ENCODE results near the gene EDARADD. TPM values are rescaled to one million over a fixed set of nuclear protein-coding genes. Genes with fewer than 3 reads are reported as not detected.
"Not testable (repeated sequence)": the region's sequence is repeated elsewhere in the genome, so short reads cannot be mapped to it uniquely, and the experiment has no call there.

Gene EDARADD
- total RNA-seq, 1 donor = not detected

DNA sequence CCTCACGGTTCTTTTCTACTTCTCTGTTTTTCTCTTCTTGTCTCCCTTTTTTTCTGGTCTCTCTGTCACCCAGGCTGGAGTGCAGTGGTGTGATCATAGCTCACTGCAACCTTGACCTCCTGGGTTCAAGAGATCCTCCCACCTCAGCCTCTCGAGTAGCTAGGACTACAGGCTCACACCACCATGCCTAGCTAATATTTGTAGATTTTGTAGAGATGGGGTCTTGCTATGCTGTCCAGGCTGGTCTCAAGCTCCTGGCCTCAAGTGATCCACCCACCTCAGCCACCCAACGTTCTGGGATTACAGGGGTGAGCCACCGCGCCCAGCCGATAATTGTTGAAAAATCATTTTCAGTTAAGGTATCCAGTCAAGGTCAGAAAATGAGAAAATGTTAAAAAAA lies 103.8 kb downstream of the EDARADD start:
- TF ChIP-seq, protein P1, sequence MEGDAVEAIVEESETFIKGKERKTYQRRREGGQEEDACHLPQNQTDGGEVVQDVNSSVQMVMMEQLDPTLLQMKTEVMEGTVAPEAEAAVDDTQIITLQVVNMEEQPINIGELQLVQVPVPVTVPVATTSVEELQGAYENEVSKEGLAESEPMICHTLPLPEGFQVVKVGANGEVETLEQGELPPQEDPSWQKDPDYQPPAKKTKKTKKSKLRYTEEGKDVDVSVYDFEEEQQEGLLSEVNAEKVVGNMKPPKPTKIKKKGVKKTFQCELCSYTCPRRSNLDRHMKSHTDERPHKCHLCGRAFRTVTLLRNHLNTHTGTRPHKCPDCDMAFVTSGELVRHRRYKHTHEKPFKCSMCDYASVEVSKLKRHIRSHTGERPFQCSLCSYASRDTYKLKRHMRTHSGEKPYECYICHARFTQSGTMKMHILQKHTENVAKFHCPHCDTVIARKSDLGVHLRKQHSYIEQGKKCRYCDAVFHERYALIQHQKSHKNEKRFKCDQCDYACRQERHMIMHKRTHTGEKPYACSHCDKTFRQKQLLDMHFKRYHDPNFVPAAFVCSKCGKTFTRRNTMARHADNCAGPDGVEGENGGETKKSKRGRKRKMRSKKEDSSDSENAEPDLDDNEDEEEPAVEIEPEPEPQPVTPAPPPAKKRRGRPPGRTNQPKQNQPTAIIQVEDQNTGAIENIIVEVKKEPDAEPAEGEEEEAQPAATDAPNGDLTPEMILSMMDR (IDR thresholded peaks at IDR 0.05; ENCODE audit: insufficient read depth, low read length) = no peak
- no peak overlapping the region for H3K4me3 ChIP-seq (ENCODE audit: low read depth, low read length)
- no peak for DNase-seq (ENCODE audit: low read depth)

- no peak overlapping the region for H3K4me3 ChIP-seq (ENCODE audit: low read depth, low read length)
- DNase-seq (ENCODE audit: low read depth) = no peak
- TF ChIP-seq, protein P1 (IDR thresholded peaks at IDR 0.05; ENCODE audit: insufficient read depth, low read length) = no peak
Observed at GRCh38 chr1:236501093-236501492, 107.0 kb downstream of the EDARADD start.

GRCh38 chr1:236502579-236502971 lies 108.5 kb downstream of the EDARADD start:
- no peak for DNase-seq (ENCODE audit: low read depth)
- TF ChIP-seq, protein P1 (IDR thresholded peaks at IDR 0.05; ENCODE audit: insufficient read depth, low read length) = no peak
- no peak overlapping the region for H3K4me3 ChIP-seq (ENCODE audit: low read depth, low read length)

DNA sequence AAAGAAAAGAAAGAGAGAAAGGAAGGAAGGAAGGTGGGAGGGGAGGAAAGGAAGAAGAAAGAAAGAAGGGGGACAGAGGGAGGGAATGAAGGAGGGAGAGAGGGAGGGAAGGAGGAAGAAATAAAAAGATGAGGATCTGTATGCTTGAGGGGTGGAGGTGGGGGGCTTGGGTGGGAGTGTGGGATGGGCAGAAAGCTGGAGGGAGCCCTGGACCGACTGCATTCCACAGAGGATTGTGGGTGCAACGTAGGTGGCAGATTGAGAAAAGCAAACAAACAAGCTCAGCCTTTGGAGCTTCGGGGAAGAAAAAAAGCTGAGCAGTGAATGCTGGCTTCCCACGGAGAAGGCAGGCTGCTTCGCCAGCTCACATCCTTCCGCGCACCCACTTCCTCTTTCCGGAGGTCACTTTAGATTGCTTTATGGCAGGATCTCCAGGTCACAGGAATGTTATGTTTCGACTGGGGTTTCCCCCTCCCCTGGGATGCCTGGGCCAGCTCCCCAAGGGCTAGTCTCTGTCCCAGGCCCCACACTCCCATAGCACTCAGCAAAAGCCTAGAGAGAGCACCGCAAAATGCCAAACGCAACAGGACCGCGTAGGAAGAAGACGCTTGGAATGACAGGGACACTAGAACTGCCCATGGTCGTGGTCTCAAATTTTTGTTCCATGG lies 109.0 kb downstream of the EDARADD start:
- peak; percentile 54 for DNase-seq (ENCODE audit: low read depth)
- peak overlapping the region; percentile 13 for H3K4me3 ChIP-seq (ENCODE audit: low read depth, low read length)
- TF ChIP-seq, protein P1 (IDR thresholded peaks at IDR 0.05; ENCODE audit: insufficient read depth, low read length) = no peak

GRCh38 chr1:236504338-236504737 lies 110.3 kb downstream of the EDARADD start:
- not testable (repeated sequence) for H3K4me3 ChIP-seq (ENCODE audit: low read depth, low read length); DNase-seq (ENCODE audit: low read depth)

DNA sequence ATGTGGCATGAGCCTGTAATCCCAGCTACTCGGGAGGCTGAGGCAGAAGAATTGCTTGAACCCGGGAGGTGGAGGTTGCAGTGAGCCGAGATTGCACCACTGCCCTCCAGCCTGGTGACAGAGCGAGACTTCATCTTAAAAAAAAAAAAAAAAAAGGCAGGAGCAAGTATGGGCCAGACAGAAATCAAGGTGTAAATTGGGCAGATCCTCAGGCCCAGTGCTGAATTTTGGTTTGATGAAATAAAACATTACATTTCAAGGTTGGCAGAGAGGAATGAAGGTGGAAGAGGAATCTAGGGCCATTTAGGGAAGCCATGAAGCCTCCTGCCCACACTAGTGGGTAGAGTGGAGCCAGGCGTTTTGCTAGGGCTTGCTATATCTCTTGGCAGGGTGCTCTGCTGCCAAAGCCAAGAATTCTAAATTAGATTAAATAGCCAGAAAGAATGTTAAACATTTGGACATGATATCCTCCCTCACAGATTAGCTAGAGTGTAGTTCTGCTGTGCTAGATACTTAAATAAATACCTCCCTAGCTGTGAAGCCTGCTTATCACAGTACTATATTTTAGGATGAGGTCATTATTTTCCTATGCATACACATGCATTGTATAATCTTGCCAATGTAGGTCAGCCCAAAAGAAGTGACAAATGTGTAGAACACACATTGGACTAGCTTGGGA lies 113.1 kb downstream of the EDARADD start:
- H3K4me3 ChIP-seq (ENCODE audit: low read depth, low read length) = no peak overlapping the region
- TF ChIP-seq, protein P1 (IDR thresholded peaks at IDR 0.05; ENCODE audit: insufficient read depth, low read length) = no peak
- DNase-seq (ENCODE audit: low read depth) = peak; percentile 76

DNA sequence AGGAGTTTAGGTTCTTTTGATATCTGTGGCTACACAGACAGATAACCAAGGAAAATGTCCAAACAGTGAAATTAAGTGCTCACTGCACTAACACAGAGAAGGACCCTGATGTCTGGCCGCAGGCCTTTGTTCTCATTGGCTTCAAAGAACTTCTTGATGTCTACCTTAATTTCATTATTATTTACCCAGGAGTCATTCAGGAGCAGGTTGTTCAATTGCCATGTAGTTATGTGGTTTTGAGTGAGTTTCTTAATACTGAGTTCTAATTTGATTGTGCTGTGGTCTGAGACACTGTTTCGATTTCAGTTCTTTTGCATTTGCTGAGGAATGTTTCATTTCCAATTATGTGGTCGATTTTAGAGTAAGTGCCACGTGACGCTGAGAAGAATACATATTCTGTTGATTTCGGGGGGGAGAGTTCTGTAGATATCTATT lies 114.5 kb downstream of the EDARADD start:
- DNase-seq (ENCODE audit: low read depth) = no peak
- no peak overlapping the region for H3K4me3 ChIP-seq (ENCODE audit: low read depth, low read length)
- TF ChIP-seq, protein P1 (IDR thresholded peaks at IDR 0.05; ENCODE audit: insufficient read depth, low read length) = no peak
